Mesenchymal stem cell (in vitro differentiated cells and primary cell): ENCODE data around the gene PDAP1.

Experiments
- DNase-seq: peaks from one replicate; pipeline ENCODE4 v3.0.0-alpha.2; 2013
- H2AFZ ChIP-seq: one replicate; pipeline ENCODE4 v1.6.1; 2013; ENCODE audit warnings: low read depth, mild to moderate bottlenecking, control low read depth, inconsistent platforms, low read length, moderate library complexity
- H2AK5ac ChIP-seq: 2 replicates; pipeline ENCODE4 v1.6.1; 2013; ENCODE audit warnings: low read length, moderate library complexity, mild to moderate bottlenecking, inconsistent platforms; ENCODE audit not compliant: severe bottlenecking
- H2BK120ac ChIP-seq: one replicate; pipeline ENCODE4 v1.6.1; 2013; ENCODE audit warnings: low read depth, mild to moderate bottlenecking, inconsistent platforms, low read length, moderate library complexity
- H2BK12ac ChIP-seq, 2 experiments: one replicate each; pipeline ENCODE4 v1.6.1; 2013; ENCODE audit warnings: inconsistent platforms in 2 of 2, low read length in 2 of 2, mild to moderate bottlenecking in 2 of 2, moderate library complexity in 2 of 2, control low read depth in 1 of 2
- H2BK15ac ChIP-seq: one replicate; pipeline ENCODE4 v1.6.1; 2013; ENCODE audit warnings: mild to moderate bottlenecking, low read depth, inconsistent platforms; ENCODE audit not compliant: poor library complexity, severe bottlenecking
- H2BK5ac ChIP-seq: 2 replicates; pipeline ENCODE4 v1.6.1; 2013; ENCODE audit warnings: low read depth, mild to moderate bottlenecking, low read length, control low read depth, inconsistent platforms; ENCODE audit not compliant: poor library complexity, severe bottlenecking
- H3K14ac ChIP-seq, 2 experiments: one replicate each; pipeline ENCODE4 v1.6.1; 2013; ENCODE audit warnings: inconsistent platforms in 2 of 2, low read length in 2 of 2, control low read depth in 1 of 2, mild to moderate bottlenecking in 1 of 2, moderate library complexity in 1 of 2
- H3K18ac ChIP-seq, 2 experiments: one replicate each; pipeline ENCODE4 v1.6.1; 2013; ENCODE audit warnings: inconsistent platforms in 2 of 2, low read length in 2 of 2, control low read depth in 1 of 2, low read depth in 1 of 2, mild to moderate bottlenecking in 1 of 2
- H3K23ac ChIP-seq, 2 experiments: one replicate each; pipeline ENCODE4 v1.6.1; 2013; ENCODE audit warnings: inconsistent platforms in 2 of 2, low read length in 2 of 2, mild to moderate bottlenecking in 2 of 2, moderate library complexity in 2 of 2, control low read depth in 1 of 2
- H3K27ac ChIP-seq: 2 replicates; pipeline ENCODE4 v1.5.1; 2013; ENCODE audit warnings: mild to moderate bottlenecking, moderate library complexity, low read length, control low read depth, inconsistent platforms; ENCODE audit not compliant: poor library complexity, severe bottlenecking
- H3K27me3 ChIP-seq, 2 experiments: 2 replicates each; pipeline versions ENCODE4 v1.6.1 to v1.7.0; 2013; ENCODE audit warnings: low read length in 2 of 2, mild to moderate bottlenecking in 2 of 2, moderate library complexity in 2 of 2, control low read depth in 1 of 2, inconsistent platforms in 1 of 2; ENCODE audit not compliant: control insufficient read depth in 1 of 2, insufficient read depth in 1 of 2
- H3K36me3 ChIP-seq, 2 experiments: 2 replicates each; pipeline versions ENCODE4 v1.6.1 to v1.7.0; 2013; ENCODE audit warnings: low read length in 2 of 2, control low read depth in 1 of 2, inconsistent platforms in 1 of 2, low read depth in 1 of 2, mild to moderate bottlenecking in 1 of 2; ENCODE audit not compliant: insufficient read depth in 2 of 2, control insufficient read depth in 1 of 2
- H3K4ac ChIP-seq, 2 experiments: one replicate each; pipeline ENCODE4 v1.6.1; 2013; ENCODE audit warnings: inconsistent platforms in 2 of 2, low read length in 2 of 2, mild to moderate bottlenecking in 2 of 2, moderate library complexity in 2 of 2, control low read depth in 1 of 2, low read depth in 1 of 2
- H3K4me1 ChIP-seq: 2 replicates; pipeline ENCODE4 v1.6.1; 2013; ENCODE audit warnings: low read depth, low read length, control low read depth; ENCODE audit not compliant: control insufficient read depth, insufficient read depth
- H3K4me2 ChIP-seq: 2 replicates; pipeline ENCODE4 v1.6.1; 2013; ENCODE audit warnings: low read length, mild to moderate bottlenecking, inconsistent platforms; ENCODE audit not compliant: poor library complexity, severe bottlenecking
- H3K4me3 ChIP-seq, 2 experiments: 2 replicates each; pipeline versions ENCODE4 v1.5.1 to v1.7.0; 2013; ENCODE audit warnings: low read length in 2 of 2, mild to moderate bottlenecking in 2 of 2, control low read depth in 1 of 2, low read depth in 1 of 2; ENCODE audit not compliant: insufficient read depth in 1 of 2
- H3K79me1 ChIP-seq: replicated peaks from 2 replicates; pipeline ENCODE4 v1.6.1; 2013; ENCODE audit warnings: mild to moderate bottlenecking, control low read depth, low read length, inconsistent platforms; ENCODE audit not compliant: poor library complexity, severe bottlenecking
- H3K9ac ChIP-seq: 2 replicates; pipeline ENCODE4 v1.7.0; 2013; ENCODE audit warnings: mild to moderate bottlenecking, low read length, moderate library complexity
- H3K9me3 ChIP-seq: 2 replicates; pipeline ENCODE4 v1.7.0; 2013; ENCODE audit warnings: mild to moderate bottlenecking, low read length; ENCODE audit not compliant: control insufficient read depth
- H4K8ac ChIP-seq: one replicate; pipeline ENCODE4 v1.6.1; 2013; ENCODE audit warnings: inconsistent platforms, mild to moderate bottlenecking, low read length, moderate library complexity
- H4K91ac ChIP-seq: one replicate; pipeline ENCODE4 v1.6.1; 2013; ENCODE audit warnings: mild to moderate bottlenecking, low read length, inconsistent platforms
- WGBS: methylation state at CpG from one replicate; pipeline ENCODE4 v1.1.7; 2013; ENCODE audit warnings: mixed read lengths; 5-methylcytosine and 5-hydroxymethylcytosine counted together

The PDAP1 gene

DNA sequence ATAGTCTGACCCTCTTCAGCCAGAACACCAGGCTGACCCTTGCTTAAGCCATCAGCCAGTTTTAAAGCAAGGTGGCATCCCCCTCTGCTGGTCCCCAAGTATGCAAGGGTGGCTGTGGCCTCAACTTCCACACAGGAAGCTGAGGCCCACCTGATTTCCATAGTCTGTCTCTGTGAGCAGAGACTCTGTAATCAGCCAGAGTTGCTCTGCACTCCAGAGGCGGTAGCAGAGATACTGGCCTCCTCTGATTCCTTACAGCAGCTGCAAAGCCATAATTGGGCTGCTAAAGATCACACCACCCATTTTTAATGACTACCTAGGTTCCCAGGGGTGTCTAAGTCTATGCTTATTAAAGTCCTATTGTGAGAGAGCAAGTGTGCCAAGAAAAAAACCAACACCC is 1.8 kb downstream of the PDAP1 start:
- WGBS: 67% methylated on average over 1 of the region's 1 CpG
- Histone ChIP-seq H3K14ac (no peak overlapping the region), H2BK12ac (no peak overlapping the region), H2BK15ac (no peak overlapping the region), H3K27ac (no peak overlapping the region), H2AFZ (no peak overlapping the region), H3K9ac (peak overlapping the region; percentile 100), H2BK5ac (no peak overlapping the region), H4K8ac (no peak overlapping the region), H3K79me1 (peaks cover 18% of the 10 kb centered on the region), H3K4me3 (peak overlapping the region in 1 of 2 experiments; percentile 99), H2BK120ac (no peak overlapping the region), H3K27me3 (no peaks in the 10 kb centered on the region), H3K4ac (no peak overlapping the region), H2AK5ac (no peak overlapping the region), H3K4me2 (no peak overlapping the region), H3K18ac (no peak overlapping the region), H3K23ac (no peak overlapping the region), H3K9me3 (no peaks in the 10 kb centered on the region), H3K36me3 (peaks cover 36 to 37% of the 10 kb centered on the region in 2 experiments), H3K4me1 (peaks cover 21% of the 10 kb centered on the region), H4K91ac (no peak overlapping the region)
- DNase-seq: no peak

DNA sequence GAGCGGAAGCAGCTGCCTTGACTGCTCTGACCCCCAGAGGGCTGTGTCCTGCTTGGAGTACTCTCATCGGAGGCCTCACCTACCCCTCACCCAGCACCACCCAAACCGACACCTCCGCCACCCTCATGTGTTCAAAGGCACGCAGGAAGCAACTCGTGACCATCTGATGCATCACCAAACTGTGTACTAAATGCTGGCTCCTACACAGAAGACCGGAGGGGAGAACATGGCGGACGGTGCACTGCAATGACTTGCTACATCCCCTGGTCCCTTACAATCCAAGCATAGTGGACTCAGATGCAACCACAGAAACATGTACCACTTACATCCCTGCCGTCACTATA is 3.4 kb downstream of the PDAP1 start:
- Histone ChIP-seq H4K91ac (no peak overlapping the region), H3K4me2 (no peak overlapping the region), H3K9ac (peak overlapping the region; percentile 20), H3K27ac (no peak overlapping the region), H3K23ac (no peak overlapping the region), H3K27me3 (no peaks in the 10 kb centered on the region), H2BK120ac (no peak overlapping the region), H2BK15ac (no peak overlapping the region), H2BK5ac (no peak overlapping the region), H2AFZ (no peak overlapping the region), H3K4me3 (peak overlapping the region in 1 of 2 experiments; percentile 22), H3K9me3 (no peaks in the 10 kb centered on the region), H3K4ac (no peak overlapping the region), H2BK12ac (no peak overlapping the region), H3K79me1 (peaks cover 27% of the 10 kb centered on the region), H2AK5ac (no peak overlapping the region), H4K8ac (no peak overlapping the region), H3K36me3 (peaks cover 37 to 46% of the 10 kb centered on the region in 2 experiments), H3K14ac (no peak overlapping the region), H3K18ac (no peak overlapping the region), H3K4me1 (peaks cover 19% of the 10 kb centered on the region)
- no peak for DNase-seq
- 97% methylated on average over 10 of the region's 10 CpGs for WGBS

DNA sequence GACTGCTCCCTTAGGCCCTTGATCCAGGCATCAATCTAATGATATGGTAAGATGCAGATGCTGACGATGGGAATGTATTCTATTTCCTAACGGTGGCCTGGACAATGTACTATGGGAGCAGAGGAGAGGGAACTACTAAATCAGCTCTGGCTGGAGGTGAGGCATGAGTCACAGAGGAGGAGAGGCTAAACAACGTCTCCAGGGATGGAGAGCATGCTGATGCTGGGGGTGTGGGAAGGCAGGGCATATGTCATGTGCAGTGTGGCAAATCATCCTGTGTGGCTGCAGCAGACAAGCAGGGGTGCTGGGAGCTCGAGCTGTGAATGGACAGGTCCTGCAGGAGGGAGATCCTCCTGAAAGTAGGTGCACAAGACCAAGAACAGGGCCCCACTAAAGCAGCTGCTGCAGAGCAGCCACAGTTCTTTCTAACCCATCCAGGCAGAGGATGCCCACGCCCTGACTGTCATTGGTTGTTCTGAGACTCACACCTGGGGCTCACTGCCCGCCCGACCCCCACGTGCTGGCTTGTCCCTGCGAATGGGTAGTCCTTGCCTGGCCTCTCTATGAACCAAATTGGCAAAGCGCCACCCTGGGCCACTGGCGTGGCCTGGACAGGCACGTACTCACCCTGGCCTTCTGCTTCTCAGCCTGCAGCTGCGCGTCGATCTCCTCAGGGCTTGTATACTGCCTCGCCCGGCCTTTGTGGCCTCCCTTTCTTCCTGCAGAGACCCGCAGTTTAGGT is 4.0 kb downstream of the PDAP1 start:
- Histone ChIP-seq H2AK5ac (no peak overlapping the region), H3K4me2 (no peak overlapping the region), H3K36me3 (peaks cover 42 to 51% of the 10 kb centered on the region in 2 experiments), H3K4me3 (peak overlapping the region in 1 of 2 experiments; percentile 22), H3K18ac (no peak overlapping the region), H2BK12ac (no peak overlapping the region), H3K9me3 (no peaks in the 10 kb centered on the region), H2BK5ac (no peak overlapping the region), H4K8ac (no peak overlapping the region), H3K79me1 (peaks cover 30% of the 10 kb centered on the region), H3K14ac (no peak overlapping the region), H4K91ac (no peak overlapping the region), H3K9ac (peak overlapping the region; percentile 42), H3K27ac (no peak overlapping the region), H3K4me1 (peaks cover 19% of the 10 kb centered on the region), H3K23ac (no peak overlapping the region), H3K4ac (no peak overlapping the region), H3K27me3 (no peaks in the 10 kb centered on the region), H2AFZ (no peak overlapping the region), H2BK15ac (no peak overlapping the region), H2BK120ac (no peak overlapping the region)
- DNase-seq: peak; percentile 37
- 91% methylated on average over 18 of the region's 18 CpGs for WGBS

DNA sequence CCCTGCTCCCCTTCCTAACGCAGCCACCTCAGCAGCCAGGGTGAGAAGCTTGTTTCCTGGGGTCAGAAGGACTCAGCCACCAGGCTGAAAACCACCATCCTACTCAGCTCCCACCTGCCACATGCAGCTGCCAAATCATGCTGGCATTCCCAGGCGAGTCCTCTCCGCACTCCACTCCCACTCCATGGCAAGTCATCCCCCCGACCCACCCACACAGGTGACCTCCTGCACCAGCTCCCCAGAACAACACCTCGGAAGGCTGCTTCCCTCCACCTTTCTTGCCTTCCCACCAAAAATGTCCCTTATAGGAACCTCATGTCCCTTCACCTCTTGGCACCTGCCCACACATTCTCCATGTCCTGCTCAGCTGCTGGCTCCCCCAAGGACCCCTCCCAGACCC is 4.6 kb downstream of the PDAP1 start:
- Histone ChIP-seq H3K4me1 (peaks cover 19% of the 10 kb centered on the region), H3K23ac (no peak overlapping the region), H4K91ac (no peak overlapping the region), H3K4ac (no peak overlapping the region), H3K27ac (no peak overlapping the region), H3K9me3 (no peaks in the 10 kb centered on the region), H2BK12ac (peak overlapping the region in 1 of 2 experiments; percentile 40), H4K8ac (no peak overlapping the region), H3K9ac (peak overlapping the region; percentile 42), H3K14ac (no peak overlapping the region), H2BK15ac (no peak overlapping the region), H2AFZ (no peak overlapping the region), H3K27me3 (no peaks in the 10 kb centered on the region), H2AK5ac (no peak overlapping the region), H3K79me1 (peaks cover 35% of the 10 kb centered on the region), H3K4me3 (no peak overlapping the region), H2BK120ac (no peak overlapping the region), H2BK5ac (no peak overlapping the region), H3K4me2 (no peak overlapping the region), H3K36me3 (peaks cover 49 to 58% of the 10 kb centered on the region in 2 experiments), H3K18ac (no peak overlapping the region)
- no peak for DNase-seq
- WGBS: 98% methylated on average over 5 of the region's 5 CpGs
